Measurements from ENCODE around the gene JTB. TPM values are rescaled to one million over a fixed set of nuclear protein-coding genes. Genes with fewer than 3 reads are reported as not detected.

Gene JTB
- total RNA-seq, 1 experiment from 2014 or later = 123 TPM

DNA sequence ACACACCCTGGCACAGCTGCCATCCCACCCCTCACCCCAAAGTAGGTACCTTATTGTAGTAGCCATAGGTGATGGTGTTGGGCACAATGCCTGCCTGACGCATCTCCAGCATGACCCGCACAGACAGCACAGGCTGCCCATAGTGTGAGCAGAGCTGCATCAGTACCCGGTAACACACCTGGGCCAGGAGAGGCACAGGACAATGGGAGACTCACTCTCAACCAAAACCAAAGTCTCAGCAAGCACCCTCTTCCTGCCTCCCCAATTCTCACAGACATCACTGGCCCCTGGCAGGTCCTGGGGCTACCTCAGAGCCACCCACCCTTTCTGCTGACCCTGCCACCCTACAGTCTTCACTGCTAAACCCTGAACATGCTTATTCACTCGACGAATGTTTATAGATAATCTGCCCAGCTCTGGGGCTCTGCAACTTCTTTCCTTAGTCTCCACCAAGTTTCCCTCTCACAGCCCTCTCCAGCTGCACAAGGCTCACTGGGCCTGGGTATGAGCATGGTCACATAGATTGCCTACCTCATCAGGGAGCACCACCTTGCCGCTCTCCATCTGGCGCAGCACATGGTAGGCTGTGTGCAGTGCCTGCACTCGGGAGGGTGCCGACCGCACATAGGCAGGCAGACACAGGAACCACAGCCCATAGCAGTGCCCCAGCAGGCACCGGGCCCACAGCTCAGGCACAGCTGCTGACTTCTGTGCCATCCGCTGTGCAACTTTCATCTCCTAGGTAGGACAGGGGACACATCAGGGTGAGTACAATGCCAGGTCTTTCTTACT, 41.3 kb downstream of the JTB start:
- ChIA-PET POLR2A (no interaction called here), RAD21 (ENCODE audit: low non-redundant PET in 1 of 2, low total read pairs in 2 of 2, uncharacterized antibody in 2 of 2, unreplicated experiment in 2 of 2) (no interaction called here), CTCF (no interaction called here)
- TF ChIP-seq EZH2 (IDR thresholded peaks at IDR 0.05) = no peak
- TF ChIP-seq, protein P1, sequence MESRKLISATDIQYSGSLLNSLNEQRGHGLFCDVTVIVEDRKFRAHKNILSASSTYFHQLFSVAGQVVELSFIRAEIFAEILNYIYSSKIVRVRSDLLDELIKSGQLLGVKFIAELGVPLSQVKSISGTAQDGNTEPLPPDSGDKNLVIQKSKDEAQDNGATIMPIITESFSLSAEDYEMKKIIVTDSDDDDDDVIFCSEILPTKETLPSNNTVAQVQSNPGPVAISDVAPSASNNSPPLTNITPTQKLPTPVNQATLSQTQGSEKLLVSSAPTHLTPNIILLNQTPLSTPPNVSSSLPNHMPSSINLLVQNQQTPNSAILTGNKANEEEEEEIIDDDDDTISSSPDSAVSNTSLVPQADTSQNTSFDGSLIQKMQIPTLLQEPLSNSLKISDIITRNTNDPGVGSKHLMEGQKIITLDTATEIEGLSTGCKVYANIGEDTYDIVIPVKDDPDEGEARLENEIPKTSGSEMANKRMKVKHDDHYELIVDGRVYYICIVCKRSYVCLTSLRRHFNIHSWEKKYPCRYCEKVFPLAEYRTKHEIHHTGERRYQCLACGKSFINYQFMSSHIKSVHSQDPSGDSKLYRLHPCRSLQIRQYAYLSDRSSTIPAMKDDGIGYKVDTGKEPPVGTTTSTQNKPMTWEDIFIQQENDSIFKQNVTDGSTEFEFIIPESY (IDR thresholded peaks at IDR 0.05; ENCODE audit: extremely low read depth, insufficient replicate concordance, low read length) = no peak
- no peak for TF ChIP-seq SIN3A (IDR thresholded peaks at IDR 0.05; ENCODE audit: low read depth)
- no peak for TF ChIP-seq YY1 (IDR thresholded peaks at IDR 0.05; ENCODE audit: extremely low read depth, insufficient replicate concordance, low read depth, low read length)
- TF ChIP-seq EGR1 (IDR thresholded peaks at IDR 0.05; ENCODE audit: low read depth) = no peak
- no peak for TF ChIP-seq ZNF274 (IDR thresholded peaks at IDR 0.05; ENCODE audit: low read depth, low read length)
- no peak for TF ChIP-seq RAD21 (IDR thresholded peaks at IDR 0.05; ENCODE audit: low read depth)
- no peak for TF ChIP-seq ZFX (IDR thresholded peaks at IDR 0.05)
- TF ChIP-seq, protein P2, sequence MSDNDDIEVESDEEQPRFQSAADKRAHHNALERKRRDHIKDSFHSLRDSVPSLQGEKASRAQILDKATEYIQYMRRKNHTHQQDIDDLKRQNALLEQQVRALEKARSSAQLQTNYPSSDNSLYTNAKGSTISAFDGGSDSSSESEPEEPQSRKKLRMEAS (IDR thresholded peaks at IDR 0.05) = no peak
- TF ChIP-seq EZH2phosphoT487 (IDR thresholded peaks at IDR 0.05; ENCODE audit: borderline replicate concordance) = no peak
- no peak for TF ChIP-seq TCF7L2 (IDR thresholded peaks at IDR 0.05; ENCODE audit: borderline replicate concordance, extremely low read depth, insufficient read depth, insufficient read length)
- TF ChIP-seq, protein P3, sequence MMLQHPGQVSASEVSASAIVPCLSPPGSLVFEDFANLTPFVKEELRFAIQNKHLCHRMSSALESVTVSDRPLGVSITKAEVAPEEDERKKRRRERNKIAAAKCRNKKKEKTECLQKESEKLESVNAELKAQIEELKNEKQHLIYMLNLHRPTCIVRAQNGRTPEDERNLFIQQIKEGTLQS (IDR thresholded peaks at IDR 0.05) = no peak
- no peak for TF ChIP-seq SRF (IDR thresholded peaks at IDR 0.05; ENCODE audit: low read depth)
- no peak for TF ChIP-seq JUND (IDR thresholded peaks at IDR 0.05)
- TF ChIP-seq, protein P4, sequence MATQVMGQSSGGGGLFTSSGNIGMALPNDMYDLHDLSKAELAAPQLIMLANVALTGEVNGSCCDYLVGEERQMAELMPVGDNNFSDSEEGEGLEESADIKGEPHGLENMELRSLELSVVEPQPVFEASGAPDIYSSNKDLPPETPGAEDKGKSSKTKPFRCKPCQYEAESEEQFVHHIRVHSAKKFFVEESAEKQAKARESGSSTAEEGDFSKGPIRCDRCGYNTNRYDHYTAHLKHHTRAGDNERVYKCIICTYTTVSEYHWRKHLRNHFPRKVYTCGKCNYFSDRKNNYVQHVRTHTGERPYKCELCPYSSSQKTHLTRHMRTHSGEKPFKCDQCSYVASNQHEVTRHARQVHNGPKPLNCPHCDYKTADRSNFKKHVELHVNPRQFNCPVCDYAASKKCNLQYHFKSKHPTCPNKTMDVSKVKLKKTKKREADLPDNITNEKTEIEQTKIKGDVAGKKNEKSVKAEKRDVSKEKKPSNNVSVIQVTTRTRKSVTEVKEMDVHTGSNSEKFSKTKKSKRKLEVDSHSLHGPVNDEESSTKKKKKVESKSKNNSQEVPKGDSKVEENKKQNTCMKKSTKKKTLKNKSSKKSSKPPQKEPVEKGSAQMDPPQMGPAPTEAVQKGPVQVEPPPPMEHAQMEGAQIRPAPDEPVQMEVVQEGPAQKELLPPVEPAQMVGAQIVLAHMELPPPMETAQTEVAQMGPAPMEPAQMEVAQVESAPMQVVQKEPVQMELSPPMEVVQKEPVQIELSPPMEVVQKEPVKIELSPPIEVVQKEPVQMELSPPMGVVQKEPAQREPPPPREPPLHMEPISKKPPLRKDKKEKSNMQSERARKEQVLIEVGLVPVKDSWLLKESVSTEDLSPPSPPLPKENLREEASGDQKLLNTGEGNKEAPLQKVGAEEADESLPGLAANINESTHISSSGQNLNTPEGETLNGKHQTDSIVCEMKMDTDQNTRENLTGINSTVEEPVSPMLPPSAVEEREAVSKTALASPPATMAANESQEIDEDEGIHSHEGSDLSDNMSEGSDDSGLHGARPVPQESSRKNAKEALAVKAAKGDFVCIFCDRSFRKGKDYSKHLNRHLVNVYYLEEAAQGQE (IDR thresholded peaks at IDR 0.05; ENCODE audit: low read depth) = no peak
- no peak for TF ChIP-seq CBX3 (IDR thresholded peaks at IDR 0.05; ENCODE audit: low read depth)
- no peak for TF ChIP-seq POLR2AphosphoS5 (IDR thresholded peaks at IDR 0.05; ENCODE audit: low read depth, low read length)
- TF ChIP-seq, protein P5, sequence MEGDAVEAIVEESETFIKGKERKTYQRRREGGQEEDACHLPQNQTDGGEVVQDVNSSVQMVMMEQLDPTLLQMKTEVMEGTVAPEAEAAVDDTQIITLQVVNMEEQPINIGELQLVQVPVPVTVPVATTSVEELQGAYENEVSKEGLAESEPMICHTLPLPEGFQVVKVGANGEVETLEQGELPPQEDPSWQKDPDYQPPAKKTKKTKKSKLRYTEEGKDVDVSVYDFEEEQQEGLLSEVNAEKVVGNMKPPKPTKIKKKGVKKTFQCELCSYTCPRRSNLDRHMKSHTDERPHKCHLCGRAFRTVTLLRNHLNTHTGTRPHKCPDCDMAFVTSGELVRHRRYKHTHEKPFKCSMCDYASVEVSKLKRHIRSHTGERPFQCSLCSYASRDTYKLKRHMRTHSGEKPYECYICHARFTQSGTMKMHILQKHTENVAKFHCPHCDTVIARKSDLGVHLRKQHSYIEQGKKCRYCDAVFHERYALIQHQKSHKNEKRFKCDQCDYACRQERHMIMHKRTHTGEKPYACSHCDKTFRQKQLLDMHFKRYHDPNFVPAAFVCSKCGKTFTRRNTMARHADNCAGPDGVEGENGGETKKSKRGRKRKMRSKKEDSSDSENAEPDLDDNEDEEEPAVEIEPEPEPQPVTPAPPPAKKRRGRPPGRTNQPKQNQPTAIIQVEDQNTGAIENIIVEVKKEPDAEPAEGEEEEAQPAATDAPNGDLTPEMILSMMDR (IDR thresholded peaks at IDR 0.05 in 2 of 3, conservative IDR thresholded peaks at IDR 0.05 in 1 of 3; ENCODE audit: borderline replicate concordance in 1 of 3, insufficient read depth in 1 of 3, low read depth in 2 of 3, low read length in 2 of 3) = no peak
- H4K20me1 ChIP-seq (ENCODE audit: insufficient read depth) = no peaks in the 10 kb centered on the region
- no peak for DNase-seq (ENCODE audit: low read depth, low spot score)
- no peak overlapping the region for H3K4me3 ChIP-seq (replicated peaks in 1 of 2; ENCODE audit: low read depth in 1 of 2, low read length in 2 of 2)
- BruUV-seq (replicated peaks) = no TSS peak
- no peak overlapping the region for H2AFZ ChIP-seq (ENCODE audit: low read depth, low read length, poor library complexity, severe bottlenecking)
- ATAC-seq = no peak
- no peaks in the 10 kb centered on the region for H3K9me2 ChIP-seq (ENCODE audit: insufficient read depth)
- no peaks in the 10 kb centered on the region for H3K4me1 ChIP-seq (ENCODE audit: control insufficient read depth in 1 of 2, insufficient read depth in 2 of 2, low read length in 2 of 2)
- no peaks in the 10 kb centered on the region for H3K79me2 ChIP-seq (ENCODE audit: insufficient read depth, low read length)
- no peak overlapping the region for H3K27ac ChIP-seq (ENCODE audit: low read depth, low read length)
- H3K27me3 ChIP-seq (ENCODE audit: insufficient read depth, low read length) = no peaks in the 10 kb centered on the region
- H3K4me2 ChIP-seq (ENCODE audit: low read length) = no peak overlapping the region
- no peaks in the 10 kb centered on the region for H3K9me3 ChIP-seq (ENCODE audit: control insufficient read depth in 1 of 2, insufficient read depth in 1 of 2, low read depth in 1 of 2, low read length in 2 of 2)
- intact Hi-C loops (cut with micrococcal nuclease) = no loop called here
- H3K9ac ChIP-seq (ENCODE audit: low read length) = no peak overlapping the region
- H3K36me3 ChIP-seq (ENCODE audit: control insufficient read depth in 1 of 2, insufficient read depth in 2 of 2, low read length in 2 of 2) = peaks cover 14 to 28% of the 10 kb centered on the region in 2 experiments; a peak in 3 of 4 replicates

All from HCT116 (cell line).